Stimulated activated CD8-positive, alpha-beta memory T cell treated with anti-CD3 and anti-CD28 coated beads, Interleukin-15, amount 100 ng/mL, for 1 hour (primary cell): ENCODE data around the gene CTNS.

ENCODE experiments used
- DNase-seq: peaks from one replicate; pipeline ENCODE4 v3.0.0-alpha.2; 2020; ENCODE audit warnings: low read depth

The CTNS gene

GRCh38 chr17:3659541-3660111 lies 23.1 kb downstream of the CTNS start:
- DNase-seq = no peak

GRCh38 chr17:3660311-3660891 lies 23.8 kb downstream of the CTNS start:
- DNase-seq = no peak

- no peak for DNase-seq
Observed at GRCh38 chr17:3663102-3664011, 26.8 kb downstream of the CTNS start.

DNA sequence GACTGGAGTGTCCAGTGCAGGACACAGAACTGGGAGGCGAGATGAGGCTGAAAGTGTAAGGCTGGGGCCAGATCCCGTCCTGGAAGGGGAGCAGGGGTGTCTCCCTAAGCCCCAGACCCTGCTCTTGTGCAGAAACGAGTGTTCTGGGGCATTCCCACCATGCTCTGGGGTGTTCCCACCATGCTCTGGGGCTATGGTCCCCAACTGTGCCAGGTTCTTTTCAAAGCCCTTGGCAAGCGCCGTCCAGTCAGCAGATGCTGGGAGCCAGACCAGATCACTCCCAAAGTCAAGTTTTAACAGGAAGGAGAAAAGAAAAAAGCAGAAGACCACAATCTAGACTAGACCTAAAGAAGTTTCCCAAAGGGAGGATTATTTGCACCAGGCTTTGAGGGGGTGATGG lies 29.3 kb downstream of the CTNS start:
- no peak for DNase-seq

- no peak for DNase-seq
Observed at GRCh38 chr17:3666516-3666915, 30.0 kb downstream of the CTNS start.

DNA sequence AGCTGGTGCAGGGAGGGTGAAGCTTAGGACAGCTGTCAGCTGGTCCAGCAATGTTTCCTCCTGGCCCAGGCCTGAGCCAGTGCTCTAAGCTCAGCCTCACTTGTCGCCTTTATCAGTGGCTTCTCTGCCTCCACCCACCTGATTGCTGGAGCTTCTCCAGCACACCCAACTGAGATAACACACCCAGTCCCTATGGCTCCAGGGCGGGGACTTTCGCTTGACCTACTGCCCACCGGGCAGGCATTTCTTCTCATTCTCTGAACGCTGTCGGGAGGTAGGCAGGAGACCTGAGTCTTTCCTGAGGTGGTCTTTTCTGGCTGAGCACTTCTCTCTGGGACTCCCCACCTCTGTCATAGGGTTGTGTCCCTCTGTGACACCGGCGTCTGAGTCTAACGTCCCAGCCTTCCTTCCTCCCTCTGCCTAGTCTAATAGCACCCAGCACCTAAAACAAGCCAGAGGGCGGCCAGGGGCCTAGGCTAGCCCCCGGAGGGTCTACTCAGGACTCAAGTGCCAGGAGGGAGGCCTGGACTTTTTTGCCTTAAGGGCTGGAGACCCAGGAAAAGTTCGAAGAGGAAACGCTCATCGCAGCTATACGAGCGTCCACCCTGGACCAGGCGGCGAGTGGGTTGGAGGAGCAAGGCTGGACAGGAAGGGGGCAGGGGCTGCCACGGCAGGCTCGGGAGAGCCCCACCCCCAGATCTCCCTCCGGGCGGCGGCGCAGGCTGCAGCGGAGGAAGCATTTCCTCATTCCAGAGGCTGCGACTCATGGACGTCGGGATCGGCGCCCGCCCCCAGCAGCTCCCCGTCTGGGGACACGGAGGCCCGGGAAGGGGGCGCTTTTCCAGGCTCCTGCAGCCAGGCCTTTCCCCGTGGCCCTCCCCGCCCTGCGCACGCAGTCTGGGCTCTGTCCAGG lies 31.1 kb downstream of the CTNS start:
- DNase-seq = no peak

DNA sequence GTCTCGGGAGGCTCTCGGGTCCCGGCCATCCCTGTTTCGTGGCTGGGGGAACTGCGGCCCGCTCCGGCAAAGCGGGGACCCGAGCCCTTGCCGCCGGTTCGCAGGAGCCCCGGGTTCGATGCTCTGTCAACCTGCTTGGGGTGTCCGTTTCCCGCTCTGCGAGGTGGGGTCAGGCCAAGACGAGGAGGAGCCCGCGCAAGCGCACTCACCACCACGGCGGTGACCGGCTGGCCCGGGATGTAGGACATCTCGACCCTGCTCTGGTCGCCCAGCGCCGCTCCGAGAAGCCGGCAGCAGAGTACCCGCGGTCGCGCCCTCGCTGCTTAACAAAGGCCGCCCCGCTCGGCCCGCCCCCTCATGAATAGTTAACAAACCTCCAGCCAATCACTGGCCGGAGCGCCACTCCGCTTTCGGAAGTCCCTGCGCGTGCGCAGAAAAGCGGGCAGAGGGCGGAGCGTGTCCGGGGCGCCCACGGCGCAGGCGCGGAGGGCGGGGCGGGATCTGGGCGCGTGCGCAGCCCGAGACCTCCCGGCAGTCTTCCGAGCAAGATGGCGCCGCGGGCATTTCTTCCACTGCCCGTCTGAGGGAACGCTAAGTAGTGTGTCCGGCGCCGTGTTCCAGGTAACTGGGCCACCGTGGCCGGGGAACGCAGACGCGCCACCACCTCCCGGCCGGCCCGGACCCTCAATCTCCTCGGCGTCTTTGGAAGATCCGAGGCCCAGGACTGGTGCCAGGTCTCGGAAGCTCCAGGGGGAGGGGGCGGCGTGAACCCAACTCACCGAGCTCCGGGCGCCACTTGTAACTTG lies 31.9 kb downstream of the CTNS start, which contains the start of the genes EMC6 and TAX1BP3:
EMC6 (plus strand) TSS at position 534 of the 806 bp plus-strand sequence. CDS start 335 bp downstream, outside the sequence.
TAX1BP3 (minus strand) TSS at position 300 of the 806 bp plus-strand sequence; CDS start at position 248, 52 bp downstream.
- DNase-seq = peak; percentile 95

GRCh38 chr17:3669085-3669347 lies 32.5 kb downstream of the CTNS start:
- no peak for DNase-seq

GRCh38 chr17:3669548-3669947 lies 33.0 kb downstream of the CTNS start:
- DNase-seq = no peak

DNA sequence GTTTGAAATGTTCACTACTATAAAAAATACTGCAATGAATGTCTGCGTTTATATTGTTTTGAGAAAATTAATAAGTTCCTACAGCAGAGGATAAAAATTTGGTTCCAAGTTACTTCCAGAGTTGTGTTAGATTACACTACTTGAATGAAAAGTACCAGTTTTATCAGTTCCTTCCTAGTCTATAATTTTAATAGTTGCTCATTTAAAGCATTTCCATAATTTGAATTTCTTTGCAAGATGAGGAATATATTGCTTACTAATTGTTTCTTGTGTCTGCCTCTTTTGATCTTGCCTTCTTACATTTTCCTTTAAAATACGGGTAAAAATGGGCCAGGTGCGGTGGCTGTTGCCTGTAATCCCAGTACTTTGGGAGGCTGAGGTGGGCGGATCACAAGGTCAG lies 36.0 kb downstream of the CTNS start:
- DNase-seq = no peak

DNA sequence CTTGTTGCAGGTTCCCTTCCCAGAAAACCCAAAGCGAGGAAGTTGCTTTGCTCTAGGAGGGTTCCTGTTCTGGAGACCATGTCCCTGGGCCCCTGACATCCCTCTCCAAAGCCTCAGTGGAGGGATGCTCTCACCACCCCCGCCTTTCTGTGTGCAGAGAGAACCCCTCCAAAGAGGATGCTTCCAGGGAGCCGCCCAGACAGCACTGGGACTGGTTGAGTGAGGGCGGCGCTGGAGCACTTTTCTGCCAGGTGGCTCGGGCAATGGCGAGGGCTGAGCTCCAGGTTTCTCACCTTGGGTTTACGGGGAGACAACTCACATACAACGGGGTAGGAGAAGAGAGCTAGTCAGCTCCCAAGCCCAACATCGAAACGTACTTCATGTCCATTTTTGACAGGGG lies 39.3 kb downstream of the CTNS start:
- DNase-seq = no peak

DNA sequence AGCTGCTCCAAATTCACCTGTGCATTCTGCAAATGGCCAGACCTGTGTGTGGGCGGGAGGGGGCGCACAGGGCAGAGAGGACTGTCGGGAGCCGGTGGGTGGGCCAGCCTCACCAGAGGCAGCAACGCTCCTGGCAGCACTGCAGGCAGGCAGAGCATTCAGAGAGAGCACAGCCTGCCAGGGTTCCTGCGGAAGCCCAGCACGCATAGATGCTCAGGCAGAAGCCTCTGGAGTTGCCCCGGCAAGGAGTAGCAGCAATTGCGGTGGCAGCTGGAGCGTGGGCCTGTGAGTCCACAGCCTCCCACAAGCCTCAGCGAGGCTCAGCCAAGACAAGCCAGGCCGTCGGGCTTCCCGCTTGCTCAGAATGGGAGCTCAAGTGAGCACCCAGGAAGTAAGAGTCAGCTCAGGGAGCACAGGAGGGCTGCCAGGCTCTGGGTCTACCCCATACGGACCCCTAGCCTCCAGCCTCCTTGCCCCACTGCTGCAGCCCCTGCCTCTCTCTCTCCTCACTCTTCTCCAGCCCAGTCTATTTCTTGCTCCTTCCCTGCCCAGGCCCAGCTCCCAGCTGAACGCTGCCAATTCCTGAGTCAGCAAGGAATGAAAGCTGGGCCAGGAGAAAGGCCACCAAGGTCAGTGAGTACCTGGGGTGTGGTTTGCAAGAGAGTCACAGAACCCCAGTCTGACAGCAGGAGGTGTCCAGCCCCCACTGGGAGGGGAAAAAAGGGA lies 41.7 kb downstream of the CTNS start:
- no peak for DNase-seq

- no peak for DNase-seq
Observed at GRCh38 chr17:3678821-3679530, 42.4 kb downstream of the CTNS start.

GRCh38 chr17:3679531-3680126 lies 43.1 kb downstream of the CTNS start:
- DNase-seq = no peak

DNA sequence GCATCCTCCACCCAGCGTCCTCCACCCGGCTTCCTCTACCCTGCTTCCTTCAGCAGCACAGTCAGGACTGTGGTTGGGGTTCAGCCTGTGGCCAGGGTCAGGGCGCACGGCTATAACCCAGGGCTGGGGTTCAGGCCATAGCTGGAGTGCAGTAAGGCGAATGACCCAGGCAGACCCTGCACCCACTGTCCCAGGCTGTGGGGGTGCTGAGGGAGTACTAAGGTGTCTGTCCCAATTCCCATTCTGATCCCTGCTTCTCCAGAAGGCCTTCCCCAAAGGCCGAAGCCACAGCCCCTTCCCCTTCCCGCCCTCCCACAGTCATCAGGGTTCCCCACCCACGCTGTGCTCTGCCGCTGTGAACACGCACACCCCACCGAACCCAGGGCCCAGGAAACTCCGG lies 44.5 kb downstream of the CTNS start:
- DNase-seq = no peak

GRCh38 chr17:3681565-3681964 lies 45.0 kb downstream of the CTNS start:
- DNase-seq = no peak

GRCh38 chr17:3682033-3682432 lies 45.5 kb downstream of the CTNS start:
- no peak for DNase-seq

DNA sequence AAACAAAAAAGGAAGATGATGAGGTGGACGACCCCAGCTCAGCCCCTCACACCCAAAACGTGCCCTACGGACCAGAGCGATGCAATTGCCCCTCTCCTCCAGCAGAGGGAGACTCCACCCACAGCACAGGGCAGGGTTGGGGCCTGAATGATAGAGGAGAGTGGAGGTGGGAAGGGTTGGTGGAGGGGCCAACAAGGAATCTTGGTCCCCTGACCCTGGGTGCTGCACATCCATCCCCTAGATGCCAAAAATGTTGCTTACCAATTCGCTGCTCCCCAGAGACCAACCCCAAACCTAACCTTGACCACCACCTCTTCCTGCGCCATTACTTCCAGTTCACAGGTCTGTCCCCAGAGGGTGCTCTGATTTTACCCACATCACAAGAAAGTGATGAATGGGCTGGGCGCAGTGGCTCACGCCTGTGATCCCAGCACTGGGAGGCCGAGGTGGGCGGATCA lies 46.5 kb downstream of the CTNS start:
- DNase-seq = peak; percentile 41

GRCh38 chr17:3685174-3685573 lies 48.6 kb downstream of the CTNS start:
- no peak for DNase-seq
